ENCODE results near the gene PEMT.

Gene PEMT

GRCh38 chr17:17567631-17568030 lies 23.9 kb downstream of the PEMT start:
- no peaks in the 10 kb centered on the region for H3K36me3 ChIP-seq (ENCODE audit: low read depth)
- H3K9me3 ChIP-seq (ENCODE audit: severe bottlenecking): no peaks in the 10 kb centered on the region
- TF ChIP-seq CTCF (IDR thresholded peaks at IDR 0.05; ENCODE audit: poor library complexity, severe bottlenecking): no peak
- H3K4me3 ChIP-seq (ENCODE audit: severe bottlenecking): no peak overlapping the region
- H3K27me3 ChIP-seq (ENCODE audit: insufficient read depth, poor library complexity, severe bottlenecking): no peaks in the 10 kb centered on the region
- H3K4me1 ChIP-seq (ENCODE audit: insufficient read depth, poor library complexity, severe bottlenecking): no peaks in the 10 kb centered on the region
- DNase-seq (ENCODE audit: low spot score) (no peak), ATAC-seq (ENCODE audit: low read depth) (no peak)
- no peak overlapping the region for H3K27ac ChIP-seq (ENCODE audit: poor library complexity, severe bottlenecking)

GRCh38 chr17:17566896-17567513 lies 24.5 kb downstream of the PEMT start:
- no peaks in the 10 kb centered on the region for H3K27me3 ChIP-seq (ENCODE audit: insufficient read depth, poor library complexity, severe bottlenecking)
- H3K4me1 ChIP-seq (ENCODE audit: insufficient read depth, poor library complexity, severe bottlenecking): peaks cover 6% of the 10 kb centered on the region
- H3K4me3 ChIP-seq (ENCODE audit: severe bottlenecking): no peak overlapping the region
- no peak for TF ChIP-seq CTCF (IDR thresholded peaks at IDR 0.05; ENCODE audit: poor library complexity, severe bottlenecking)
- H3K36me3 ChIP-seq (ENCODE audit: low read depth): no peaks in the 10 kb centered on the region
- ATAC-seq (ENCODE audit: low read depth): no peak
- no peak overlapping the region for H3K27ac ChIP-seq (ENCODE audit: poor library complexity, severe bottlenecking)
- H3K9me3 ChIP-seq (ENCODE audit: severe bottlenecking): no peaks in the 10 kb centered on the region
- no peak for DNase-seq (ENCODE audit: low spot score)

GRCh38 chr17:17565471-17566339 lies 25.8 kb downstream of the PEMT start:
- no peaks in the 10 kb centered on the region for H3K27me3 ChIP-seq (ENCODE audit: insufficient read depth, poor library complexity, severe bottlenecking)
- H3K36me3 ChIP-seq (ENCODE audit: low read depth): no peaks in the 10 kb centered on the region
- peaks cover 15% of the 10 kb centered on the region for H3K4me1 ChIP-seq (ENCODE audit: insufficient read depth, poor library complexity, severe bottlenecking)
- no peak for TF ChIP-seq CTCF (IDR thresholded peaks at IDR 0.05; ENCODE audit: poor library complexity, severe bottlenecking)
- H3K9me3 ChIP-seq (ENCODE audit: severe bottlenecking): no peaks in the 10 kb centered on the region
- ATAC-seq (ENCODE audit: low read depth) (no peak), DNase-seq (ENCODE audit: low spot score) (no peak)
- no peak overlapping the region for H3K27ac ChIP-seq (ENCODE audit: poor library complexity, severe bottlenecking)
- H3K4me3 ChIP-seq (ENCODE audit: severe bottlenecking): no peak overlapping the region

GRCh38 chr17:17564896-17565295 lies 26.6 kb downstream of the PEMT start:
- Histone ChIP-seq H3K4me1 (ENCODE audit: insufficient read depth, poor library complexity, severe bottlenecking) (peaks cover 15% of the 10 kb centered on the region), H3K36me3 (ENCODE audit: low read depth) (no peaks in the 10 kb centered on the region), H3K4me3 (ENCODE audit: severe bottlenecking) (no peak overlapping the region), H3K9me3 (ENCODE audit: severe bottlenecking) (no peaks in the 10 kb centered on the region), H3K27ac (ENCODE audit: poor library complexity, severe bottlenecking) (no peak overlapping the region), H3K27me3 (ENCODE audit: insufficient read depth, poor library complexity, severe bottlenecking) (no peaks in the 10 kb centered on the region)
- no peak for TF ChIP-seq CTCF (IDR thresholded peaks at IDR 0.05; ENCODE audit: poor library complexity, severe bottlenecking)
- ATAC-seq (ENCODE audit: low read depth): no peak
- DNase-seq (ENCODE audit: low spot score): no peak

- Histone ChIP-seq H3K36me3 (ENCODE audit: low read depth) (no peaks in the 10 kb centered on the region), H3K27ac (ENCODE audit: poor library complexity, severe bottlenecking) (no peak overlapping the region), H3K27me3 (ENCODE audit: insufficient read depth, poor library complexity, severe bottlenecking) (no peaks in the 10 kb centered on the region), H3K4me1 (ENCODE audit: insufficient read depth, poor library complexity, severe bottlenecking) (peaks cover 15% of the 10 kb centered on the region), H3K9me3 (ENCODE audit: severe bottlenecking) (no peaks in the 10 kb centered on the region), H3K4me3 (ENCODE audit: severe bottlenecking) (no peak overlapping the region)
- TF ChIP-seq CTCF (IDR thresholded peaks at IDR 0.05; ENCODE audit: poor library complexity, severe bottlenecking): no peak
- no peak for DNase-seq (ENCODE audit: low spot score)
- no peak for ATAC-seq (ENCODE audit: low read depth)
Observed at GRCh38 chr17:17564323-17564722, 27.2 kb downstream of the PEMT start.

Data from RWPE2 (cell line).